WTC11 (cell line): Measurements from ENCODE around the gene STAT1. TPM values are rescaled to one million over a fixed set of nuclear protein-coding genes. Genes with fewer than 3 reads are reported as not detected.

ENCODE experiments used
- ATAC-seq: fragments of 200-7000 bp; cut with Tn5 transposase; 2 replicates; pipeline ENCODE4 v1.10.0; 2021; ENCODE audit warnings: mild to moderate bottlenecking, moderate library complexity
- CTCF ChIA-PET: fragments of 300-600 bp; sonication (Branson Sonifier 250); formaldehyde crosslinking; loops from one replicate; lab custom pipeline; 2021; ENCODE audit warnings: antibody characterized with exemption; lab: Charles Lee
- POLR2A ChIA-PET: fragments of 350-600 bp; sonication (Branson Sonifier 250); formaldehyde crosslinking; loops from one replicate; lab custom pipeline; 2021; ENCODE audit warnings: antibody characterized with exemption; lab: Charles Lee
- DNase-seq: peaks from one replicate; pipeline ENCODE4 v3.0.0; 2021; ENCODE audit warnings: low spot score
- H3K27ac Mint-ChIP-seq: 2 replicates; pipeline ENCODE4 v1.8.0; 2021; ENCODE audit warnings: mixed read lengths
- H3K27me3 Mint-ChIP-seq: 2 replicates; pipeline ENCODE4 v1.8.0; 2021; ENCODE audit warnings: low read depth, mild to moderate bottlenecking, moderate library complexity, mixed read lengths
- H3K36me3 Mint-ChIP-seq: 2 replicates; pipeline ENCODE4 v1.8.0; 2021; ENCODE audit warnings: mixed read lengths
- H3K4me1 Mint-ChIP-seq: 2 replicates; pipeline ENCODE4 v1.8.0; 2022; ENCODE audit warnings: mixed read lengths
- H3K4me3 Mint-ChIP-seq: 2 replicates; pipeline ENCODE4 v1.8.0; 2021; ENCODE audit warnings: mild to moderate bottlenecking, moderate library complexity, mixed read lengths
- H3K9me3 Mint-ChIP-seq: 2 replicates; pipeline ENCODE4 v1.8.0; 2021; ENCODE audit warnings: mixed read lengths
- ARID4B ChIP-seq: sonication (generic); formaldehyde crosslinking; IDR thresholded peaks from 2 replicates; pipeline ENCODE4 v1.8.0; 2023; ENCODE audit warnings: missing genetic modification reagents, mild to moderate bottlenecking, borderline replicate concordance
- ATF3 ChIP-seq: sonication (generic); formaldehyde crosslinking; conservative IDR thresholded peaks from 2 replicates; pipeline ENCODE4 v1.8.1; 2022; ENCODE audit warnings: mild to moderate bottlenecking, missing genetic modification reagents
- ATF6 ChIP-seq: sonication (generic); formaldehyde crosslinking; IDR thresholded peaks from 2 replicates; pipeline ENCODE4 v1.8.1; 2023; ENCODE audit warnings: mild to moderate bottlenecking, missing genetic modification reagents
- ESRRA ChIP-seq: sonication (generic); formaldehyde crosslinking; IDR thresholded peaks from 2 replicates; pipeline ENCODE4 v1.8.1; 2022; ENCODE audit warnings: mild to moderate bottlenecking, missing genetic modification reagents, borderline replicate concordance
- ETV6 ChIP-seq: sonication (generic); formaldehyde crosslinking; IDR thresholded peaks from 2 replicates; pipeline ENCODE4 v1.8.1; 2022; ENCODE audit warnings: mild to moderate bottlenecking, missing genetic modification reagents
- GRHL2 ChIP-seq: fragments of 250-450 bp; sonication (Bioruptor Pico); IDR thresholded peaks from 2 replicates; pipeline ENCODE4 v1.8.0; 2022; ENCODE audit warnings: mild to moderate bottlenecking, moderate library complexity; ENCODE audit not compliant: insufficient replicate concordance, severe bottlenecking
- MXD4 ChIP-seq: fragments of 250-450 bp; sonication (Bioruptor Pico); IDR thresholded peaks from 2 replicates; pipeline ENCODE4 v1.8.0; 2021; ENCODE audit warnings: mild to moderate bottlenecking, moderate library complexity, borderline replicate concordance
- NR1H2 ChIP-seq: sonication (generic); formaldehyde crosslinking; IDR thresholded peaks from 2 replicates; pipeline ENCODE4 v1.9.0; 2021; ENCODE audit warnings: mild to moderate bottlenecking, moderate library complexity, missing genetic modification reagents
- NR2C2 ChIP-seq: sonication (generic); formaldehyde crosslinking; IDR thresholded peaks from 2 replicates; pipeline ENCODE4 v1.8.0; 2022; ENCODE audit warnings: mild to moderate bottlenecking, missing genetic modification reagents
- NR3C1 ChIP-seq: sonication (generic); formaldehyde crosslinking; conservative IDR thresholded peaks from 2 replicates; pipeline ENCODE4 v1.8.1; 2023; ENCODE audit warnings: low read depth, mild to moderate bottlenecking, missing genetic modification reagents
- SMAD4 ChIP-seq: sonication (generic); formaldehyde crosslinking; IDR thresholded peaks from 2 replicates; pipeline ENCODE4 v1.8.0; 2022; ENCODE audit warnings: mild to moderate bottlenecking, missing genetic modification reagents
- SOX15 ChIP-seq: fragments of 250-450 bp; sonication (Bioruptor Pico); IDR thresholded peaks from 2 replicates; pipeline ENCODE4 v1.9.0; 2021; ENCODE audit warnings: mild to moderate bottlenecking
- SP1 ChIP-seq: sonication (generic); formaldehyde crosslinking; conservative IDR thresholded peaks from 2 replicates; pipeline ENCODE4 v1.8.1; 2022; ENCODE audit warnings: missing genetic modification reagents
- TP53 ChIP-seq: sonication (generic); formaldehyde crosslinking; IDR thresholded peaks from 2 replicates; pipeline ENCODE4 v1.8.1; 2023; ENCODE audit warnings: mild to moderate bottlenecking, missing genetic modification reagents
- ZNF121 ChIP-seq: sonication (generic); formaldehyde crosslinking; IDR thresholded peaks from 2 replicates; pipeline ENCODE4 v1.8.0; 2023; ENCODE audit warnings: missing genetic modification reagents
- ZNF219 ChIP-seq: sonication (generic); formaldehyde crosslinking; IDR thresholded peaks from 2 replicates; pipeline ENCODE4 v1.8.0; 2023; ENCODE audit warnings: missing genetic modification reagents, mild to moderate bottlenecking, borderline replicate concordance
- ZNF425 ChIP-seq: fragments of 250-450 bp; sonication (Bioruptor Pico); conservative IDR thresholded peaks from 2 replicates; pipeline ENCODE4 v1.9.0; 2021; ENCODE audit warnings: mild to moderate bottlenecking
- ZNF512 ChIP-seq: sonication (generic); formaldehyde crosslinking; IDR thresholded peaks from 2 replicates; pipeline ENCODE4 v1.8.1; 2022; ENCODE audit warnings: missing genetic modification reagents, borderline replicate concordance
- ZNF671 ChIP-seq: fragments of 250-450 bp; sonication (Bioruptor Pico); IDR thresholded peaks from 2 replicates; pipeline ENCODE4 v1.8.0; 2021; ENCODE audit warnings: mild to moderate bottlenecking
- total RNA-seq: library from RNA; stranded (reverse); gene quantifications from 3 replicates; pipeline ENCODE4 v1.2.3, GENCODE V29; 2021

STAT1 gene
- total RNA-seq, 1 experiment from 2014 or later, result 36.1 TPM

DNA sequence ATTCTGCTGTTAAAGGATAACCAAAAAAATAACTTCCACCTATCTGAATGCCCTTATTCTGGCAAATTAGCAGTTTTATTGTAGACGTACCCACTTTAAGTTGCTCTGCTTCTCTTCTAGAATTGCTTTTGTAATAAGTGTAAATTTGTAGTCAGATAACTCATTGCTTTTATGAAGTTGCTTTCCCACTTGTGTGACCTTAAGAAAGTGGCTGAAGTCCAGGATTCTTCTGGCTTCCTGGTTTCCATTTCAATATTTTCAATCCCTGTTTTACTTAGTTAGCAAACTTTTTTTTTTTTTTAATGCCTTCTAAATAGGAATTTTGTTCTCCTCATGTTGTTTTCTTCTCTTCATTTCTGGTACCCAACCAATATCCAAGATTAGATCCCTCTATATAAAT, 73.5 kb downstream of the STAT1 start (continued):
- TF ChIP-seq ZNF671 (CRISPR knock-in tag), result no peak
- TF ChIP-seq ATF6, result no peak

DNA sequence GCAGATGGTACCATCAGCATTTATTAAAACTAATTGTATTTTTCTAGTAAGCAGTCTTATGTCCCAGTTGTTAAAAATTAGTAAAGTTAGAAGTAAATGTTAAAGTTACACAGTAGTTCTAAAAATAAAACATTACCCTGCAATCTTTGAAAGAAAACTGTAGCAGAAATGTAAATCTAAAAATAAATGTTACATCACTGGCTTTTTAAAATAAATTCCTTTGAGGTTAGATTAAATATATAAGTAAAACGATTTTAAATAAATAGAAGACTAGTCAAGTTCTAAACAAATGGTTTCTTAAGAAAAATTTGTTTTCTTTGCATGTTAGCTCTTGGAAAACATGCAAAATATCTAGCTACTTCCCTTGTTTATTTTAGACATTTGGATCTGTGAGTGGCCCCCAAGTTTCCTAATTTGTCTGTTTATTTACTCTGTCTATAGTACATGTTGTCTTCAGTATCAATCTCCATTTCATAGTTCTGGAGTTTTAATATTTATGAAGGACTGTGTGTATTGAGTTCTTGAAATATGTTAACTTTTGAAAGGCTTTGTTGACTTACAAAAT, 75.1 kb downstream of the STAT1 start:
- H3K4me3 Mint-ChIP-seq, result no peak overlapping the region

DNA sequence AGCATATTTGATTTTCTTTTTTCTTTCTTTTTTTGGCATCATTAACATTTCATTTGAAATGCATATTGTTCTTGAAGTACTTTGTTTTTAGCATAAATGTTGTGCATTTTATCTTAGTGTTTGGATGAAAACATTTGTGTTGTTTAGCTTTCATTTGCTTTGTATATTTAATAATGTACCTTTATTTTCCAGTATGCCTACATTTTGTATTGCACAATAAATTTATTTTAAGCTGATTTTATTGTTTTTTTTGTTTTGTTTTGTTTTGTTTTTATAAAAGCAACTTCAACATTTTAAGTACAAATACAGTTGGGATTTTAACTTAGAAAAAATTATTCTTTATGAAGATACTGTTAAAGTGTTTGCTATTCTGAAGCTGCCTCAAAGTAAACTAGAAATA, 78.9 kb downstream of the STAT1 start:
- peaks cover 5% of the 10 kb centered on the region for H3K36me3 Mint-ChIP-seq
- ChIA-PET POLR2A (no interaction called here), CTCF (no interaction called here)
- no peaks in the 10 kb centered on the region for H3K9me3 Mint-ChIP-seq
- H3K27ac Mint-ChIP-seq, result no peak overlapping the region
- no peak for ATAC-seq
- no peaks in the 10 kb centered on the region for H3K27me3 Mint-ChIP-seq
- H3K4me3 Mint-ChIP-seq, result peak overlapping the region; percentile 23; the same call in 1 of the 2 replicates
- peaks cover 71% of the 10 kb centered on the region for H3K4me1 Mint-ChIP-seq
- DNase-seq, result no peak
- TF ChIP-seq SP1 (no peak), NR2C2 (no peak), ZNF121 (CRISPR knock-in tag) (no peak), NR3C1 (CRISPR knock-in tag) (no peak), ZNF425 (no peak), GRHL2 (CRISPR knock-in tag) (no peak), ETV6 (no peak), ZNF219 (no peak), SOX15 (CRISPR knock-in tag) (no peak), TP53 (CRISPR knock-in tag) (no peak), ZNF512 (CRISPR knock-in tag) (no peak), ATF3 (CRISPR knock-in tag) (no peak), ESRRA (CRISPR knock-in tag) (no peak), MXD4 (CRISPR knock-in tag) (no peak), NR1H2 (no peak)

More for the DNA sequence above, 75.1 kb downstream of the STAT1 start:
- Mint-ChIP-seq H3K27me3 (no peaks in the 10 kb centered on the region), H3K27ac (peak overlapping the region; percentile 85), H3K9me3 (no peaks in the 10 kb centered on the region), H3K36me3 (no peaks in the 10 kb centered on the region), H3K4me1 (peaks cover 52% of the 10 kb centered on the region)
- ChIA-PET POLR2A (no interaction called here), CTCF (interaction anchor here (0.6 kb wide), 1 partner anchor 8 kb away, joined by 3 read pairs; no protein-coding TSS in a partner anchor)
- DNase-seq (no peak), ATAC-seq (no peak)
- TF ChIP-seq SMAD4 (CRISPR knock-in tag) (no peak), GRHL2 (CRISPR knock-in tag) (no peak), ARID4B (CRISPR knock-in tag) (no peak), TP53 (CRISPR knock-in tag) (no peak)
